HEK293T (cell line): ENCODE data around the gene STEAP1B.

Experiments used
- CTCF ChIA-PET: fragments of 350-600 bp; formaldehyde crosslinking; extraction: SDS; loops from one replicate; lab custom pipeline; 2021; ENCODE audit warnings: antibody characterized with exemption, inconsistent platforms; lab: Yijun Ruan, JAX
- POLR2A ChIA-PET: fragments of 350-600 bp; formaldehyde crosslinking; extraction: SDS; loops from one replicate; lab custom pipeline; 2020; ENCODE audit warnings: antibody characterized with exemption, inconsistent platforms; lab: Yijun Ruan, JAX
- DNase-seq: peaks from one replicate; pipeline ENCODE4 v3.0.0; 2012; ENCODE audit warnings: mixed read lengths; ENCODE audit errors: extremely low spot score
- ARNT ChIP-seq: fragments of 450-650 bp; IDR thresholded peaks from 2 replicates; pipeline ENCODE4 v1.6.1; 2017; ENCODE audit warnings: mild to moderate bottlenecking
- BHLHE40 ChIP-seq: fragments of 450-650 bp; IDR thresholded peaks from 2 replicates; pipeline ENCODE4 v1.6.1; 2016; ENCODE audit warnings: mild to moderate bottlenecking, moderate library complexity, borderline replicate concordance
- CTBP1 ChIP-seq: fragments of 450-650 bp; IDR thresholded peaks from 2 replicates; pipeline ENCODE4 v1.6.1; 2016; ENCODE audit warnings: borderline replicate concordance
- ELF4 ChIP-seq: fragments of 450-650 bp; IDR thresholded peaks from 2 replicates; pipeline ENCODE4 v1.6.1; 2017; ENCODE audit warnings: antibody characterized with exemption
- FOXA1 ChIP-seq: fragments of 450-650 bp; IDR thresholded peaks from 2 replicates; pipeline ENCODE4 v1.6.1; 2016; ENCODE audit warnings: mild to moderate bottlenecking
- FOXK2 ChIP-seq: fragments of 450-650 bp; IDR thresholded peaks from 2 replicates; pipeline ENCODE4 v1.6.1; 2016; ENCODE audit warnings: mild to moderate bottlenecking
- FOXM1 ChIP-seq: fragments of 450-650 bp; IDR thresholded peaks from 2 replicates; pipeline ENCODE4 v1.6.1; 2017; ENCODE audit warnings: mild to moderate bottlenecking, borderline replicate concordance
- HDGF ChIP-seq: fragments of 450-650 bp; IDR thresholded peaks from 2 replicates; pipeline ENCODE4 v1.6.1; 2017; ENCODE audit warnings: antibody characterized with exemption, borderline replicate concordance
- L3MBTL2 ChIP-seq: fragments of 450-650 bp; conservative IDR thresholded peaks from 2 replicates; pipeline ENCODE4 v1.6.1; 2016; ENCODE audit warnings: mild to moderate bottlenecking
- LEF1 ChIP-seq: fragments of 450-650 bp; IDR thresholded peaks from 2 replicates; pipeline ENCODE4 v1.6.1; 2017; ENCODE audit warnings: mild to moderate bottlenecking, borderline replicate concordance
- NFRKB ChIP-seq: fragments of 450-650 bp; IDR thresholded peaks from 2 replicates; pipeline ENCODE4 v1.6.1; 2016; ENCODE audit warnings: mild to moderate bottlenecking, moderate library complexity
- SP1 ChIP-seq: fragments of 450-650 bp; IDR thresholded peaks from 2 replicates; pipeline ENCODE4 v1.6.1; 2017
- SUZ12 ChIP-seq: fragments of 450-650 bp; IDR thresholded peaks from 2 replicates; pipeline ENCODE4 v1.6.1; 2016; ENCODE audit warnings: mild to moderate bottlenecking
- TARDBP ChIP-seq: fragments of 450-650 bp; IDR thresholded peaks from 2 replicates; pipeline ENCODE4 v1.6.1; 2016
- ZNF384 ChIP-seq: fragments of 450-650 bp; IDR thresholded peaks from 2 replicates; pipeline ENCODE4 v1.6.1; 2016
- TF ChIP-seq, protein P1 (sequence below): fragments of 450-650 bp; IDR thresholded peaks from 2 replicates; pipeline ENCODE4 v1.6.1; 2016

The STEAP1B gene

DNA sequence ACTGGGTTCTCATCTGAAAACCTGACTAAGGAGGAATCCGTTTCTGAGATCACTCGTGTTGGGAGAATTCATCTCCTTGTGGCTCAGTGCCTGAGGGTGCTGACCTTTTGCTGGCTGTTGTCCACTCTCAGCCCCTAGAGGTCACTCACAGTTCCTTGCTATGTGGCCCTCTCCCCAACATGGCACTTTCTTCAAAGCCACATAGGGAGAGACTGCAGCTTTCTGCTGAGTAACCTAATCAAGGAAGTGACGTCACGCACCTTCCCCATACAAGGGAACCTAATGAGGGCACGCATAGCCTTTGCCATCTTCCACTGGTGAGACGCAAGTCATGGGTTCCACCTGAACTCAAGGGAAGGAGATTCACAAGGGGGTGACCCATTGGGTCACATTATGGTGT lies 23.2 kb downstream of the STEAP1B start:
- no peak for DNase-seq
- CTCF ChIA-PET: no interaction called here
- POLR2A ChIA-PET: no interaction called here
- TF ChIP-seq ELF4 (no peak), TARDBP (no peak), SP1 (no peak), FOXA1 (no peak), ARNT (no peak), L3MBTL2 (no peak), LEF1 (no peak), HDGF (no peak), CTBP1 (no peak), FOXK2 (no peak), FOXM1 (no peak), NFRKB (no peak), SUZ12 (no peak), ZNF384 (no peak)
- TF ChIP-seq, protein P1, sequence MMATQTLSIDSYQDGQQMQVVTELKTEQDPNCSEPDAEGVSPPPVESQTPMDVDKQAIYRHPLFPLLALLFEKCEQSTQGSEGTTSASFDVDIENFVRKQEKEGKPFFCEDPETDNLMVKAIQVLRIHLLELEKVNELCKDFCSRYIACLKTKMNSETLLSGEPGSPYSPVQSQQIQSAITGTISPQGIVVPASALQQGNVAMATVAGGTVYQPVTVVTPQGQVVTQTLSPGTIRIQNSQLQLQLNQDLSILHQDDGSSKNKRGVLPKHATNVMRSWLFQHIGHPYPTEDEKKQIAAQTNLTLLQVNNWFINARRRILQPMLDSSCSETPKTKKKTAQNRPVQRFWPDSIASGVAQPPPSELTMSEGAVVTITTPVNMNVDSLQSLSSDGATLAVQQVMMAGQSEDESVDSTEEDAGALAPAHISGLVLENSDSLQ: no peak

DNA sequence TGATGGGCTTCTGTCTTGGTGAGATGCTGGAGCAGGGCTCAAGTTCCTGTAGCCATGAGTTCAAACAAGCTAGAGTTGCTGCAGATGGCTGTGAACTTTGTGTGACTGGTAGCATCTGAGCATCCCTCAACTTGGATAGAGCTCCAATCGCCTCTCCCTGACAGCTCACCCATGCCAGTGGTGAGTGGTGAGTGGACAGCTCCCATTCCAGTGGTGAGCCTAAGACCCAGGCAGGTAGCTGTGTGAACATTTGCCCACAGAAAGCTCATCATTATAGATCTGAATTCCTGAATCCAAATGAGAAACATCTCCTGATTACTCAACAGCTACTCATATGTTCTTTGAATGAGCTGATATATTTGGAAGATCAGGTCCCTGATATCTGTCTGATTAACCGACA lies 25.3 kb downstream of the STEAP1B start:
- no peak for TF ChIP-seq FOXA1
- TF ChIP-seq SP1: no peak
- no peak for TF ChIP-seq L3MBTL2
- no peak for TF ChIP-seq CTBP1
- no peak for TF ChIP-seq ARNT
- no peak for TF ChIP-seq FOXK2
- TF ChIP-seq, protein P1: no peak
- no peak for TF ChIP-seq ELF4
- TF ChIP-seq FOXM1: no peak
- no peak for TF ChIP-seq TARDBP
- no peak for TF ChIP-seq SUZ12
- TF ChIP-seq BHLHE40: no peak
- TF ChIP-seq HDGF: no peak
- TF ChIP-seq NFRKB: no peak
- no peak for TF ChIP-seq LEF1
- POLR2A ChIA-PET: no interaction called here
- CTCF ChIA-PET: interaction anchor here (1.7 kb wide), 1 partner anchor 366 kb away, joined by 5 read pairs; no protein-coding TSS in a partner anchor
- DNase-seq: no peak

DNA sequence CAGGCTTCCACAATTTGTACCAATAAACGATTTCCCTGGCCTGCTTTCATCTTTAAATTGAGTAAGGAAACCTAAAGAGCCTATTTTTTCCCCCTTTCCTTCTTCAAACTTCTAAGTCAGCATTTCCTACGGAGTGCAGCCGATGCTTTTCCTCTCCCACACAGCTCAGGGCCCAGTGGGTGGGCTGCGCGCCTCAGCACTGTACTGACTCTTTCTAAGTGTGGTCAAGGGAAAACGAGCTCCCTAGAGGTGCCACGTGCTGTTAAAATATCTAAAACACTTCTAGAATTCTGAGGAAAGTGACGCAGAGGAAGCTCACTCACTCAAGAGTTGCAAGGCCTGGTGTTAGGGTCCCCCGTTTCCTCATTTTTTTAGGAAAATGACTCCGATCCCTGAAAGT lies 29.0 kb downstream of the STEAP1B start:
- DNase-seq: no peak
- no peak for TF ChIP-seq SUZ12
- TF ChIP-seq, protein P1: no peak
- no peak for TF ChIP-seq BHLHE40
- TF ChIP-seq NFRKB: no peak
- TF ChIP-seq CTBP1: no peak
- no peak for TF ChIP-seq FOXA1
- TF ChIP-seq TARDBP: no peak
- ChIA-PET POLR2A (no interaction called here), CTCF (no interaction called here)

DNA sequence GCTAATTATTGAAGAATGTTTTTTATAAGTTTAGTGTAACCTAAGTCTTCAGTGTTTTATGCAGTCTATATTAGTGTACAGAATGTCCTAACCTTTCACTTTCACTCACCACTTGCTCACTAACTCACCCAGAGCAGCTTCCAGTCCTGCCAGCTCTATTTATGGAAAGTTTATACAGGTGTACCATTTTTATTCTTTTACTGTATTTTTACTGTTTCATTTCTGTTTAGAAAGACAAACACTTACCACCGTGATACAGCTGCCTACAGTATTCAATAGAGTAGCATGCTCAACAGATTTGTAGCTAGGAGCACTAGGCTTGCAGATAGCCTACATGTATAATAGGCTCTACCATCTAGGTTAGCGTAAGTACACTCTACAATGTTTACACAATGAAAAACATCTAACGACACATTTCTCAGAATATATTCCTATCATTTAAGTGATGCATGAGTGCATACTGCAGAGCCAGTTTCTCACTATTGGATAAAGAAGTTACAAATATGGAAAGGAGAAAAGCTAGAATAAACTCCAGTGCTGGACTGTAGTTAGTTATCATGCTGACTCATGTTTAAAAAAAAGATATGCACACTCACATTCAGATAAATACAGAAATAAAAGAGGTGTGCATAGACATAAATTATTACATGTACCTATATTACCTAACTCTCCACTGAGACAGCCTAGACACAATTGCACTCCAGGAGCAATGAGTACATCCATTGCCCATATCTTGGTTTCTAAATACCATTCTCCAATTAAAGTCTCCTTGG lies 30.4 kb downstream of the STEAP1B start:
- POLR2A ChIA-PET: no interaction called here
- DNase-seq: no peak
- CTCF ChIA-PET: interaction anchor here (0.8 to 1.0 kb wide), 2 partner anchors 17 to 360 kb away, joined by 4 to 5 read pairs; no protein-coding TSS in a partner anchor
- TF ChIP-seq HDGF (no peak), SP1 (no peak), FOXK2 (no peak), SUZ12 (no peak), FOXM1 (no peak), L3MBTL2 (no peak), TARDBP (no peak), ZNF384 (no peak), CTBP1 (no peak), NFRKB (no peak), ARNT (no peak), LEF1 (no peak), ELF4 (no peak)
- TF ChIP-seq, protein P1: no peak

DNA sequence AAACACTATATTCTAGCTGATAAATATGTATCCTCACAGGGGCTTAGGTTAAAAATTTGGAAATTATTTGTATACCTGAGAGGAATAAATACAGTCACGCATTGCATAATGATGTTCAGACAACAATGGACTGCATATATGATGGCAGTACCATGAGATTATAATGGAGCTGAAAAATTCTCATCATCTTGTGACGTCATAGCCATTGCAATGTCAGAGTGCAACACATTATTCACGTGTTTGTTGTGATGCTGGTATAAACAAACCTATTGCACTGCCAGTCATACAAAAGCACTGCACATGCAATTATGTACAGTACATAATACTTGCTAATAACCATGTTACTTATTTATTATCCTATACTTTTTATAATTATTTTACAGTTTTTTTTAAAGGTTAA lies 31.4 kb downstream of the STEAP1B start:
- DNase-seq: no peak
- POLR2A ChIA-PET: no interaction called here
- CTCF ChIA-PET: interaction anchor here (0.8 kb wide), 1 partner anchor 16 kb away, joined by 5 read pairs; no protein-coding TSS in a partner anchor

DNA sequence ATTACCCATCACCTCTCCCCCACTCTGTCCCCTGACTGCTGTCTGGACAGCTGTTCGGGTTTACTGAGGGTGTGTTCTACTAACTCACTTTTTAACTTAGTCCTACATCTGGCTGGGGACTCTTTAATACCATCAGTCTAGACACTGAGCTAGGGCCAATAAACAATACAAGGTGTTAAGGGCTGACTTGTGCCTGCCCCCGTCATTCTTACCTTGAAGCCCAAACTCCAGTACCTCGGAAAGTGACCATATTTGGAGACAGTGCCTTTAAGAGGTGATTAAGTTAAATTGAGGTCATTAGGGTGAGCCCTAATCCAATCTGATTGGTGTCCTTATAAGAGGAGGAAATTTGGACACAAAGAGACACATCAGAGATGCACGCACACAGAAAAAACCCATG lies 35.7 kb downstream of the STEAP1B start:
- ChIA-PET POLR2A (no interaction called here), CTCF (no interaction called here)
- DNase-seq: no peak
- TF ChIP-seq TARDBP (no peak), NFRKB (no peak), BHLHE40 (no peak), HDGF (no peak), CTBP1 (no peak), FOXK2 (no peak), FOXA1 (no peak), ARNT (no peak), ELF4 (no peak), FOXM1 (no peak), SUZ12 (no peak), ZNF384 (no peak)

More for the DNA sequence above, 31.4 kb downstream of the STEAP1B start:
- TF ChIP-seq CTBP1 (no peak), HDGF (no peak), SP1 (no peak)
